ENCODE measurements around the gene AGTR2. TPM values are rescaled to one million over a fixed set of nuclear protein-coding genes. Genes with fewer than 3 reads are reported as not detected.
"Not testable (repeated sequence)": the region's sequence is repeated elsewhere in the genome, so short reads cannot be mapped to it uniquely, and the experiment has no call there.

The AGTR2 gene
- not detected for total RNA-seq (ENCODE audit: insufficient read depth, low replicate concordance)

GRCh38 chrX:116170511-116170910 lies at the start of gene AGTR2:
TSS of gene AGTR2 (plus strand) at chrX:116170744. CDS start at chrX:116172281, 1,537 bp downstream.
- DNase-seq (ENCODE audit: low spot score): peak; percentile 1

DNA sequence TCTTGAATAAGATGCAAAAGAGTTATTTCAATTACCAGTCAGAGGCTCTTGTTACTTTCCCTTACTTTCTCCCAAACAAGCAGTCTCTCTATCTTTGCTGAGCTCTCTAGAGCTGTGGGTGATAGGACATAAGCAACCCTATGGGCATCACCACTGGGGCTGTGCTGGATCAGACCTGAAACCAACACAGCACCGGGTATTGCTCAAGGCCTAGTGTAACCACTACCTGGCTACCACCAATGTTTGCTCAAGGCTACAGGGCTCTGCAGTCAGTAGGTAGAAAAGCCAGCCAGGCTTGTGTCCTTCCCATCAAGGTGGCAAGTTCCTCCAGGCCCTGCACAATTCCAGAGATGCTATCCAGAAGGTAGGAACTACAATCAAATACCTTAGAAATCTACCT lies 35.3 kb upstream of the AGTR2 start:
- DNase-seq (ENCODE audit: low spot score): no peak

DNA sequence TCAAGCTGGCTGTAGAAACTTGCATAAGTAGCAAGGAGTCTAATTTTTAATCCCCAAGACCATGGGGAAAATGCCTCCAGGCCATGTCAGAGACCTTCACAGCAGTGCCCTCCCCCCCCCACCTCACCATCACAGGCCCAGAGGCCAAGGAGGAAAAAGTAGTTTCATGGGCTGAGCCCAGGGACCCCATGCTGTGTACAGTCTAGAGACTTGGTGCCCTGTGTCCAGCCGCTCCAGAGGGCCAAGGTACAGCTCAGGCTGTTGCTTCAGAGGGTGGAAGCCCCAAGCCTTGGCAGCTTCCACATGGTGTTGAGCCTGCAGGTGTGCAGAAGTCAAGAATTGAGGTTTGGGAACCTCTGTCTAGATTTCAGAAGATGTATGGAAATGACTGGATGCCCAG lies 29.3 kb upstream of the AGTR2 start:
- not testable (repeated sequence) for DNase-seq (ENCODE audit: low spot score)

DNA sequence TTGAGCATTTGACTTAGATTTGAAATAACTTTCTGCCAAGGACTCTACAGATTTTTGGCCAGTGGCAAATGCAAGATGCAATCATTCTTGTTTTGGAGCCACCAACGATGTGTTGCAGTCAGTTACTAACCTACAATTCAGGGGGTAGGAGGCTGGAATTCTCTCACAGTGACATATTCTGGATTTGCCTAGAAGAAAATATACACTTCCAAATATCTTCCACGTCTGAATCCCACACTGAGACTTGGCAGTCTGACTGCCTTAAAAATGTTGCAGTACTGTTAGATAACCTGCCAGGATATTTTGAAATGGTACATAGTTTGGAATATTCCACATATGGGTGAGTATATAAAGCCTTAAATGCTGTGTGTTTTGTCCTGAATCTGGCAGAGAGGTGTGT lies 27.6 kb upstream of the AGTR2 start:
- no peak for DNase-seq (ENCODE audit: low spot score)

DNA sequence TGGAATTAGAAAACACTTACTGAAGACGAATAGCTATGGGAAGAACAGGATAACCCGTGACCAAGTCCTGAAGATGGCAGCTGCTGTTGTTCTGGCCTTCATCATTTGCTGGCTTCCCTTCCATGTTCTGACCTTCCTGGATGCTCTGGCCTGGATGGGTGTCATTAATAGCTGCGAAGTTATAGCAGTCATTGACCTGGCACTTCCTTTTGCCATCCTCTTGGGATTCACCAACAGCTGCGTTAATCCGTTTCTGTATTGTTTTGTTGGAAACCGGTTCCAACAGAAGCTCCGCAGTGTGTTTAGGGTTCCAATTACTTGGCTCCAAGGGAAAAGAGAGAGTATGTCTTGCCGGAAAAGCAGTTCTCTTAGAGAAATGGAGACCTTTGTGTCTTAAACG lies 2.4 kb downstream of the AGTR2 start:
- no peak for DNase-seq (ENCODE audit: low spot score)

GRCh38 chrX:116181300-116181699 lies 10.8 kb downstream of the AGTR2 start:
- no peak for DNase-seq (ENCODE audit: low spot score)

DNA sequence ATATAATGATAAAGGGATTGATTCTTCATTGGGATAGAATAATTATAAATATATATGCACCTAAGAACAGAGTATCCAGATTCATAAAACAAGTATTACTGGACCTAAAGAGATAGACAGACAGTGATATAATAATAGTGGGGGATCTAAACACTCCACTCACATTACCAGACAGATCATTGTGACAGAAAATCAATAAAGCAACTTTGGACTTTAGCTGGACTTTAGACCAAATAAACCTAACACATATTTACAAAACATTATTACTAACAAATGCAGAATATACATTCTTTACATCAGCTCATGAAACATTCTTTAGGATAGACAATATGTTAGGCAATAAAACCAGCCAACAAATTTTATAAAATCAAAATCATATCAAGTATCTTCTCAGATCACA lies 14.6 kb downstream of the AGTR2 start:
- no peak for DNase-seq (ENCODE audit: low spot score)

DNA sequence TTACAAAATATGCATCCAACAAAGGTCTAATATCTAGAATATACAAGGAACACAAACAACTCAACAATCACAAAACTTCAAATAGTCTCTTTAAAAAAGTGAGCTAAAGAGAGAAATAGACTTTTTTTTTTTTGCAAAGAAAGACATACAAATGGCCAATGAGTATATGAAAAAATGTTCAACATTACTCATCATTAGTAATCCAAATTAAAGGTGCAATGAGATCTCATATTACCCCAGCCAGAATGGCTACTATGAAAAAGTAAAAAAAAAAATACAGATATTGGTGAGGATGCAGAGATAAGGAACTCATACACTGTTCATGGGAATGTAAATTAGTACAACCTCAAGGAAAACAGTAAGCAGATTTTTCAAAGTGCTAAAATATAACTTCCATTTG lies 24.1 kb downstream of the AGTR2 start:
- no peak for DNase-seq (ENCODE audit: low spot score)

- no peak for DNase-seq (ENCODE audit: low spot score)
These were observed 27.7 kb downstream of the AGTR2 start for GRCh38 chrX:116198235-116198634.

DNA sequence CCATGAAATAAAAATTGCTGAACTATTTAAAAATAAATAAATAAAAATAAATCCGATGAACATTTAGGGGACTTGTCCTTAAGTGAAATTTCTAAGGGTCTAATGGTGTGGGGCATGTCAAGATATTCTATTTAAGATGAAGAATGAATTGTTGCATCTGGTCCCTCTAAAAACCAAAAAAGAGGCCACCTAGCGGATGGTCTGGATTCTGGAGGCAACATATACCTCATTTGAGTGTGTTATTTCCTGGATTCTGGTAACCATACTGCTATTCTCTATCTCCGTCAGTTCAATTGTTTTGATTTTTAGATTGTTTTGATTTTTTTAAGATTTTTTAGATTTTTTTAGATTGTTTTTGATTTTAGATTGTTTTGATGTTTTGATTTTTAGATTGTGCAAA lies 28.3 kb downstream of the AGTR2 start:
- no peak for DNase-seq (ENCODE audit: low spot score)

GRCh38 chrX:116204932-116205331 lies 34.4 kb downstream of the AGTR2 start:
- DNase-seq (ENCODE audit: low spot score): peak; percentile 10

GRCh38 chrX:116213262-116213661 lies 42.7 kb downstream of the AGTR2 start:
- DNase-seq (ENCODE audit: low spot score): no peak

DNA sequence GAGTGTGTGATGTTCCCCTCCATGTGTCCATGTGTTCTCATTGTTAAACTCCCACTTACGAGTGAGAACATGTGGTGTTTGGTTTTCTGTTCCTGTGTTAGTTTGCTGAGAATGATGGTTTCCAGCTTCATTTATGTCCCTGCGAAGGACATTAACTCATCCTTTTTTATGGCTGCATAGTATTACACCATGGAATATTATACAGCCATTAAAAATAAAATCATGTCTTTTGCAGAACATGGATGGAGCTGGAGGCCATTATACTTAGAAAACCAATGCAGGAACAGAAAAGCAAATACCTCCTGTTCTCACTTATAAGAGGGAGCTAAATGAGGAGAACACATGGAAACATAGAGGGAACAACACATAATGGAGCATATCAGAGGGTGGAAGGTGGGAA lies 46.5 kb downstream of the AGTR2 start:
- DNase-seq (ENCODE audit: low spot score): not testable (repeated sequence)
